ENCODE data around the gene KMT2E.

DNA sequence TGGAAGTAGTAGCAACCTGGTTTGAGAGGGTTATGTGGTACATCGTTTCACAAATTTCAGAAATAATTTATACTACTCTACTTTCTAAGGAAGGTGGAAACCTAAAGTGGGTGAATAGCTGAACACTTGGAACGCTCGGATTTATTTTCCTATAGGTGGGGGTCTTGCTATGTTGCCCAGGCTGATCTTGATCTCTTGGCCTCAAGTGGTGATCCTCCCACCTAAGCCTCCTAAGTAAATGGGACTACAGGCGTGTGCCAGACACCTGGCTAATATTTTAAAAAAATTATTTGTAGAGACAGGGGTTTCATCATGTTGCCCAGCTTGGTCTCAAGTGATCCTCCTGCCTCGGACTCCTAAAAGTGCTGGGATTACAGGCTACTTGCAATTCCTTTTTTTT, 6.7 kb upstream of the KMT2E start:
- TF ChIP-seq ETV6 (CRISPR knock-in tag; IDR thresholded peaks at IDR 0.05) (no peak), CTCF (IDR thresholded peaks at IDR 0.05) (no peak), ESRRA (CRISPR knock-in tag; IDR thresholded peaks at IDR 0.05; ENCODE audit: borderline replicate concordance) (no peak), TCF7 (CRISPR knock-in tag; IDR thresholded peaks at IDR 0.05; ENCODE audit: low read depth) (no peak), SOX15 (CRISPR knock-in tag; IDR thresholded peaks at IDR 0.05) (no peak), SMAD3 (CRISPR knock-in tag; IDR thresholded peaks at IDR 0.05; ENCODE audit: borderline replicate concordance) (no peak), JUN (CRISPR knock-in tag; IDR thresholded peaks at IDR 0.05) (no peak), SMAD4 (CRISPR knock-in tag; IDR thresholded peaks at IDR 0.05) (no peak)
- TF ChIP-seq, protein P1, sequence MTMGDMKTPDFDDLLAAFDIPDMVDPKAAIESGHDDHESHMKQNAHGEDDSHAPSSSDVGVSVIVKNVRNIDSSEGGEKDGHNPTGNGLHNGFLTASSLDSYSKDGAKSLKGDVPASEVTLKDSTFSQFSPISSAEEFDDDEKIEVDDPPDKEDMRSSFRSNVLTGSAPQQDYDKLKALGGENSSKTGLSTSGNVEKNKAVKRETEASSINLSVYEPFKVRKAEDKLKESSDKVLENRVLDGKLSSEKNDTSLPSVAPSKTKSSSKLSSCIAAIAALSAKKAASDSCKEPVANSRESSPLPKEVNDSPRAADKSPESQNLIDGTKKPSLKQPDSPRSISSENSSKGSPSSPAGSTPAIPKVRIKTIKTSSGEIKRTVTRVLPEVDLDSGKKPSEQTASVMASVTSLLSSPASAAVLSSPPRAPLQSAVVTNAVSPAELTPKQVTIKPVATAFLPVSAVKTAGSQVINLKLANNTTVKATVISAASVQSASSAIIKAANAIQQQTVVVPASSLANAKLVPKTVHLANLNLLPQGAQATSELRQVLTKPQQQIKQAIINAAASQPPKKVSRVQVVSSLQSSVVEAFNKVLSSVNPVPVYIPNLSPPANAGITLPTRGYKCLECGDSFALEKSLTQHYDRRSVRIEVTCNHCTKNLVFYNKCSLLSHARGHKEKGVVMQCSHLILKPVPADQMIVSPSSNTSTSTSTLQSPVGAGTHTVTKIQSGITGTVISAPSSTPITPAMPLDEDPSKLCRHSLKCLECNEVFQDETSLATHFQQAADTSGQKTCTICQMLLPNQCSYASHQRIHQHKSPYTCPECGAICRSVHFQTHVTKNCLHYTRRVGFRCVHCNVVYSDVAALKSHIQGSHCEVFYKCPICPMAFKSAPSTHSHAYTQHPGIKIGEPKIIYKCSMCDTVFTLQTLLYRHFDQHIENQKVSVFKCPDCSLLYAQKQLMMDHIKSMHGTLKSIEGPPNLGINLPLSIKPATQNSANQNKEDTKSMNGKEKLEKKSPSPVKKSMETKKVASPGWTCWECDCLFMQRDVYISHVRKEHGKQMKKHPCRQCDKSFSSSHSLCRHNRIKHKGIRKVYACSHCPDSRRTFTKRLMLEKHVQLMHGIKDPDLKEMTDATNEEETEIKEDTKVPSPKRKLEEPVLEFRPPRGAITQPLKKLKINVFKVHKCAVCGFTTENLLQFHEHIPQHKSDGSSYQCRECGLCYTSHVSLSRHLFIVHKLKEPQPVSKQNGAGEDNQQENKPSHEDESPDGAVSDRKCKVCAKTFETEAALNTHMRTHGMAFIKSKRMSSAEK (CRISPR knock-in tag; IDR thresholded peaks at IDR 0.05; ENCODE audit: borderline replicate concordance) = no peak
- TF ChIP-seq, protein P2, sequence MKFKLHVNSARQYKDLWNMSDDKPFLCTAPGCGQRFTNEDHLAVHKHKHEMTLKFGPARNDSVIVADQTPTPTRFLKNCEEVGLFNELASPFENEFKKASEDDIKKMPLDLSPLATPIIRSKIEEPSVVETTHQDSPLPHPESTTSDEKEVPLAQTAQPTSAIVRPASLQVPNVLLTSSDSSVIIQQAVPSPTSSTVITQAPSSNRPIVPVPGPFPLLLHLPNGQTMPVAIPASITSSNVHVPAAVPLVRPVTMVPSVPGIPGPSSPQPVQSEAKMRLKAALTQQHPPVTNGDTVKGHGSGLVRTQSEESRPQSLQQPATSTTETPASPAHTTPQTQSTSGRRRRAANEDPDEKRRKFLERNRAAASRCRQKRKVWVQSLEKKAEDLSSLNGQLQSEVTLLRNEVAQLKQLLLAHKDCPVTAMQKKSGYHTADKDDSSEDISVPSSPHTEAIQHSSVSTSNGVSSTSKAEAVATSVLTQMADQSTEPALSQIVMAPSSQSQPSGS (CRISPR knock-in tag; IDR thresholded peaks at IDR 0.05; ENCODE audit: borderline replicate concordance, low read depth) = no peak
